ENCODE data around the gene IPPK. TPM values are rescaled to one million over a fixed set of nuclear protein-coding genes. Genes with fewer than 3 reads are reported as not detected.

The IPPK gene
- total and polyA plus RNA-seq, 2 experiments from 2014 or later: 10.7 to 17.8 TPM

DNA sequence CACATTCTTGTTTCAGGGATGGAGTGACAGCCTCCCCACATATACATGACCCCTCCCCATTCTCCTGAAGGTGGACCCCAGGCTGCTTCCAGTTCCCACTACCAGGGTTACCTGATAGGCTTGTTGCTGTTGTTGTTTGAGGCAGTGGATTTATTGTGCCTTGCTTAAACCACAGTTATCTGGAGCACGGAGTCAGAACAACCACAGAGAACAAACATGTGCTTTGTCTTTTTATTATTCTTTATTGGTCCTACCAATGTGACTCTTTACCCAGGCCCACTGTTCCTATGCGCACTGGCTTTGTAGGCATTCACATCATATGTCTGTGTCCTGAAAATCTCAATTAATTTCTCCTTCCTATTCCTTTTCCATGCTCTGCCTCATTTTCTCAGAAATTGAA, 41.2 kb upstream of the IPPK start:
- Histone ChIP-seq H3F3A (ENCODE audit: insufficient read depth) (peaks cover 20% of the 10 kb centered on the region; the same call in 1 of the 2 replicates), H3K4me1 (ENCODE audit: insufficient read depth) (peaks cover 2% of the 10 kb centered on the region; the same call in 1 of the 2 replicates), H3K9me3 (ENCODE audit: low read depth) (no peaks in the 10 kb centered on the region), H3K4me2 (ENCODE audit: unreplicated experiment) (no peak overlapping the region), H4K20me1 (ENCODE audit: insufficient read depth) (no peaks in the 10 kb centered on the region), H3K4me3 (no peak overlapping the region), H3K79me2 (ENCODE audit: insufficient read depth) (no peaks in the 10 kb centered on the region), H3K9ac (no peak overlapping the region), H2AFZ (no peak overlapping the region), H3K36me3 (ENCODE audit: low read depth) (peaks cover 22% of the 10 kb centered on the region; the same call in 1 of the 2 replicates), H3K27me3 (replicated peaks; ENCODE audit: insufficient read depth) (no peaks in the 10 kb centered on the region), H3K9me2 (ENCODE audit: insufficient read depth) (no peaks in the 10 kb centered on the region), H3K27ac (no peak overlapping the region)
- in situ Hi-C loops (cut with MboI): no loop called here
- no peak for DNase-seq
- no peak for TF ChIP-seq EZH2 (IDR thresholded peaks at IDR 0.05; ENCODE audit: insufficient read depth, poor library complexity, severe bottlenecking)
- no peak for TF ChIP-seq EZH2phosphoT487 (IDR thresholded peaks at IDR 0.05; ENCODE audit: insufficient read depth, low read depth)
- 96 to 98% methylated on average over 2 of the region's 2 CpGs for WGBS, 2 experiments (ENCODE audit: low coverage in 1 of 2, low lambda C conversion rate in 2 of 2, missing lambda C conversion rate in 2 of 2)

DNA sequence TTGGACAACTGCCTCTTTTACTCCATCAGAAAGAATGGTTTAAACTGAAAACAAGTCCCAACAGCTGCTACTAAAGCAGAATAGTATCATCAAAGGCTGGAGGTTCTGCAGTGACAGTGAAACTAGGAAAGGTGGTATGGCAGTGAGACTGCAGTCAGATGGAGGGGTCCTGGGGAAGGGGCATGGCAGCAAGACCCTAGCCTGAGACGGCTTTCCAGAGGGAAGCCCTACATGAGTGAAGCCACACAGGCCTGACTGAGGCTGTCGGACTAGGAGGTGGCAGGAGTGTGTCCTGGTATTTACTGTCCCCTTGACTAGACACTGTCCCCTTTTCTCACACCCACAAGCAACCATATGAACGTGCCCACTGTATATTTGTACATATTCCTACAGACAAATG, 40.4 kb upstream of the IPPK start:
- in situ Hi-C loops (cut with MboI): no loop called here
- H3K9ac ChIP-seq: no peak overlapping the region
- no peaks in the 10 kb centered on the region for H3K27me3 ChIP-seq (replicated peaks; ENCODE audit: insufficient read depth)
- H3F3A ChIP-seq (ENCODE audit: insufficient read depth): peaks cover 20% of the 10 kb centered on the region; the same call in 1 of the 2 replicates
- H3K4me3 ChIP-seq: no peak overlapping the region
- no peaks in the 10 kb centered on the region for H3K79me2 ChIP-seq (ENCODE audit: insufficient read depth)
- peaks cover 19% of the 10 kb centered on the region; the same call in 1 of the 2 replicates for H3K36me3 ChIP-seq (ENCODE audit: low read depth)
- no peak overlapping the region for H2AFZ ChIP-seq
- H3K27ac ChIP-seq: no peak overlapping the region
- TF ChIP-seq EZH2 (IDR thresholded peaks at IDR 0.05; ENCODE audit: insufficient read depth, poor library complexity, severe bottlenecking) (no peak), EZH2phosphoT487 (IDR thresholded peaks at IDR 0.05; ENCODE audit: insufficient read depth, low read depth) (no peak)
- no peaks in the 10 kb centered on the region for H4K20me1 ChIP-seq (ENCODE audit: insufficient read depth)
- peaks cover 4% of the 10 kb centered on the region; the same call in 1 of the 2 replicates for H3K4me1 ChIP-seq (ENCODE audit: insufficient read depth)
- no peaks in the 10 kb centered on the region for H3K9me3 ChIP-seq (ENCODE audit: low read depth)
- WGBS, 2 experiments (ENCODE audit: low coverage in 1 of 2, low lambda C conversion rate in 2 of 2, missing lambda C conversion rate in 2 of 2): 77 to 78% methylated on average over 3 of the region's 3 CpGs
- no peak for DNase-seq
- H3K9me2 ChIP-seq (ENCODE audit: insufficient read depth): no peaks in the 10 kb centered on the region
- no peak overlapping the region for H3K4me2 ChIP-seq (ENCODE audit: unreplicated experiment)

DNA sequence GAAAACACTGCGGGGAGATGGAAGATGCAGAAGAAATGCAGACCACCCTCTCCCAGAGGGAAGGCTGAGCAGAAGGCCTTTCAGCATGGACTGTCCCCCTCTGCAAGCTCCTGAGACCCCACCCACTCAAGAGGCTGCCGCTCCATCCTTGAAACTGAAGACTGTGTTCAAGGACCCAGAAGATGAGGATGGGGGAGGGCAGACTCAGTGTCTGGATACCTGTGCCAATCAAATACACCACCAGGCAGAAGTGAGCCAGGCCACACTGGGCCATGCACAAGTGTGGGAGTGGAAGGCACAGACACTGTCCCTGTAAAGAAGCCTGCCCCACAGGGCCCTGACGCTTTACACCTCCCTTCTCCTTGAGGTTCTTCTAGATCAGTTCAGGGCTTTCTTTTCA, 40.0 kb upstream of the IPPK start:
- no peak for DNase-seq
- Histone ChIP-seq H3K36me3 (ENCODE audit: low read depth) (peaks cover 16% of the 10 kb centered on the region; the same call in 1 of the 2 replicates), H3K27ac (no peak overlapping the region), H3K4me1 (ENCODE audit: insufficient read depth) (peaks cover 4% of the 10 kb centered on the region; the same call in 1 of the 2 replicates), H4K20me1 (ENCODE audit: insufficient read depth) (no peaks in the 10 kb centered on the region), H3K79me2 (ENCODE audit: insufficient read depth) (no peaks in the 10 kb centered on the region), H3K9ac (no peak overlapping the region), H3K4me3 (no peak overlapping the region), H3F3A (ENCODE audit: insufficient read depth) (peaks cover 20% of the 10 kb centered on the region; the same call in 1 of the 2 replicates), H3K27me3 (replicated peaks; ENCODE audit: insufficient read depth) (no peaks in the 10 kb centered on the region), H3K9me3 (ENCODE audit: low read depth) (no peaks in the 10 kb centered on the region), H2AFZ (no peak overlapping the region), H3K9me2 (ENCODE audit: insufficient read depth) (no peaks in the 10 kb centered on the region), H3K4me2 (ENCODE audit: unreplicated experiment) (no peak overlapping the region)
- WGBS, 2 experiments (ENCODE audit: low coverage in 1 of 2, low lambda C conversion rate in 2 of 2, missing lambda C conversion rate in 2 of 2): 98 to 100% methylated on average over 3 of the region's 3 CpGs
- in situ Hi-C loops (cut with MboI): no loop called here
- TF ChIP-seq EZH2 (IDR thresholded peaks at IDR 0.05; ENCODE audit: insufficient read depth, poor library complexity, severe bottlenecking) (no peak), EZH2phosphoT487 (IDR thresholded peaks at IDR 0.05; ENCODE audit: insufficient read depth, low read depth) (no peak)

DNA sequence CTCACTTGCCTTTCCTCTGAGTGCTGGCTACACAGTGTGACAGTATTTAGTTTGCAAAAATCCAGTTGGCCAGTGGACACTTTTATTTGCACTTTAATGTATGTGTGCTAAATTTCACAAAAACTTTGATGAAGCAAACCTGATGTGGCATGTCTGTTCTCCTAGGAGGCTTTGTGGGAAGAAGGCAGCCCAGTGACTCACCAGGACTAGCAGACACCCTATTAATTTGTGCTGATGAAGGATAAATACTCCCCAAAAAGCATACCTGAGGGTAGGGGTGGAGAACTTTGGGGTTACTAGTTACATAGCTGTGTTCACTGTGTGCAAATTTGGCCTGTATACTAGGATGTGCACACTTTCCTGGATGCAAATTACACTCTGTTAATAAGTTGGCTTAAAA, 39.3 kb upstream of the IPPK start:
- H2AFZ ChIP-seq: no peak overlapping the region
- H3K9me2 ChIP-seq (ENCODE audit: insufficient read depth): no peaks in the 10 kb centered on the region
- H3K4me1 ChIP-seq (ENCODE audit: insufficient read depth): peaks cover 4% of the 10 kb centered on the region; the same call in 1 of the 2 replicates
- no peaks in the 10 kb centered on the region for H4K20me1 ChIP-seq (ENCODE audit: insufficient read depth)
- H3K27me3 ChIP-seq (replicated peaks; ENCODE audit: insufficient read depth): no peaks in the 10 kb centered on the region
- no peak overlapping the region for H3K4me2 ChIP-seq (ENCODE audit: unreplicated experiment)
- H3K9ac ChIP-seq: no peak overlapping the region
- H3K79me2 ChIP-seq (ENCODE audit: insufficient read depth): no peaks in the 10 kb centered on the region
- H3K9me3 ChIP-seq (ENCODE audit: low read depth): no peaks in the 10 kb centered on the region
- no peak overlapping the region for H3K27ac ChIP-seq
- H3K4me3 ChIP-seq: no peak overlapping the region
- DNase-seq: peak; percentile 43
- H3F3A ChIP-seq (ENCODE audit: insufficient read depth): peaks cover 20% of the 10 kb centered on the region; the same call in 1 of the 2 replicates
- TF ChIP-seq EZH2phosphoT487 (IDR thresholded peaks at IDR 0.05; ENCODE audit: insufficient read depth, low read depth) (no peak), EZH2 (IDR thresholded peaks at IDR 0.05; ENCODE audit: insufficient read depth, poor library complexity, severe bottlenecking) (no peak)
- peaks cover 16% of the 10 kb centered on the region; the same call in 1 of the 2 replicates for H3K36me3 ChIP-seq (ENCODE audit: low read depth)
- in situ Hi-C loops (cut with MboI): no loop called here

DNA sequence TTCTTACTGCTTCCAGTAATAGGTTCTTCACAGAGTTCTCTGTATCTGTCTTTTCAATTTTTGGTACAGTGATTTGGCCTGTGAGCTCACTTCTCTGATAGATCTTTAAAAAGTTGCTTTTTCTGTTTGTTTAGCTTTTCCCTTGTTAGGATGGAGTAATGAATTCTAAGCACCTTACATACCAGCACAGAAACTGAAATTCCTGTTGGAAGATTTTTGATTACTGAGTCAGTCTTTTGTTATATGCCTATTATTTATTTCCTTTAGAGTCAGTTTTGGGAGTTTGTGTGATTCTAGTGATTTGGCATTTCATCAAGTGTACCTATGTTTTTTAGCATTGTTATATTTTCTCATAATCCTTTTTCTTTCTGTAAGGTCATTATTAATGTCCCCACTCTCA, 37.6 kb upstream of the IPPK start:
- Histone ChIP-seq H3K9me2 (ENCODE audit: insufficient read depth) (no peaks in the 10 kb centered on the region), H3K27me3 (replicated peaks; ENCODE audit: insufficient read depth) (no peaks in the 10 kb centered on the region), H4K20me1 (ENCODE audit: insufficient read depth) (no peaks in the 10 kb centered on the region), H3K4me2 (ENCODE audit: unreplicated experiment) (no peak overlapping the region), H3K27ac (no peak overlapping the region), H2AFZ (no peak overlapping the region), H3K4me3 (no peak overlapping the region), H3K79me2 (ENCODE audit: insufficient read depth) (no peaks in the 10 kb centered on the region), H3F3A (ENCODE audit: insufficient read depth) (peaks cover 20% of the 10 kb centered on the region; the same call in 1 of the 2 replicates), H3K9me3 (ENCODE audit: low read depth) (no peaks in the 10 kb centered on the region), H3K4me1 (ENCODE audit: insufficient read depth) (peaks cover 4% of the 10 kb centered on the region; the same call in 1 of the 2 replicates), H3K9ac (no peak overlapping the region), H3K36me3 (ENCODE audit: low read depth) (peaks cover 6% of the 10 kb centered on the region; the same call in 1 of the 2 replicates)
- in situ Hi-C loops (cut with MboI): no loop called here
- DNase-seq: no peak
- no peak for TF ChIP-seq EZH2phosphoT487 (IDR thresholded peaks at IDR 0.05; ENCODE audit: insufficient read depth, low read depth)
- TF ChIP-seq EZH2 (IDR thresholded peaks at IDR 0.05; ENCODE audit: insufficient read depth, poor library complexity, severe bottlenecking): no peak

All from GM23248 (cell line).